Iris pigment epithelial cell (primary cell): ENCODE measurements around the gene OR4N2.
"Not testable (repeated sequence)": the region's sequence is repeated elsewhere in the genome, so short reads cannot be mapped to it uniquely, and the experiment has no call there.

ENCODE experiments used
- DNase-seq: peaks from one replicate; pipeline ENCODE4 v3.0.0-alpha.2; 2011; ENCODE audit warnings: low read depth

The OR4N2 gene

GRCh38 chr14:19834203-19834848, 30.8 kb downstream of the OR4N2 start:
- DNase-seq = not testable (repeated sequence)

DNA sequence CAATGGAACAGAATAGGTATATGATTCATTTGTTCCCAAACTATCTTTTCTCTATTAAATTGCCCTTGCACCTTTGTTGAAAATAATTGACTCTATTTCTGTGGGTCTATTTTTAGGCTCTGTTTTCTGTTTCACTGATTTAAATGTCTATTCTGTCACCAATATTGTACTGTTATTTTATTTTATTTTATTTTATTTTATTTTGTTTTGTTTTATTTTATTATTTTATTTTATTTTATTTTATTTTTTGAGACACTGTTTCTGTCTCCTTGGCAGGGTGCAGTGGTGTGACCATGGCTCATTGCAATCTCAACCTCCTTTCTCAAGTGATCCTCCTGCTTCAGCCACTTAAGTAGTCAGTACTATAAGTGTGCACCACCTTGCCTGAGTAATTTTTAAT, 34.9 kb downstream of the OR4N2 start:
- no peak for DNase-seq

GRCh38 chr14:19851365-19851764, 47.8 kb downstream of the OR4N2 start:
- DNase-seq = no peak

- not testable (repeated sequence) for DNase-seq
These were observed 62.6 kb downstream of the OR4N2 start for GRCh38 chr14:19866061-19866669.

- DNase-seq = no peak
These were observed 69.6 kb downstream of the OR4N2 start for GRCh38 chr14:19873178-19873577.

DNA sequence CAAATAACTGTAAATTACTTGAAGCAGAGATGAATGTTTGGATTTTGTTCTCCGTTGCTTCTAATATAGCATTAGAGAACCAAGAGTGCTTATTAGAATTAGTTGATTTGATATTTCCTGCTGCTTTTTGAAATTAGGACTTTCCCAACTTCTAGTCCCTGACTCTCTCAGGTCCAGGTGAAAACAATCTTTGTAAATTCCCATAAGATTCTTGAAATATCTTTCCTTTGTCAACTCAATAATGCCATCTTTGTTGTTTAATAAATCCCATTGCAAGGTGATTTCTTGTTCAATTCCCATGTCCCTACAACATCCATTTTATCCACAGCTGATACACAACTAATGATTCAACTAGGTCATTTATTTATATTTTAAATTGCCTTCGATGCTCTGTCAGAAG, 71.3 kb downstream of the OR4N2 start, which contains the start of gene OR4K2:
Gene OR4K2, plus strand, starts transcription at position 301 of the 400 bp plus-strand sequence. CDS start 1,126 bp downstream, outside the sequence.
- no peak for DNase-seq

GRCh38 chr14:19878029-19878642, 74.6 kb downstream of the OR4N2 start:
- DNase-seq = peak; percentile 8
